Measurements from ENCODE around the gene UCMA.

DNA sequence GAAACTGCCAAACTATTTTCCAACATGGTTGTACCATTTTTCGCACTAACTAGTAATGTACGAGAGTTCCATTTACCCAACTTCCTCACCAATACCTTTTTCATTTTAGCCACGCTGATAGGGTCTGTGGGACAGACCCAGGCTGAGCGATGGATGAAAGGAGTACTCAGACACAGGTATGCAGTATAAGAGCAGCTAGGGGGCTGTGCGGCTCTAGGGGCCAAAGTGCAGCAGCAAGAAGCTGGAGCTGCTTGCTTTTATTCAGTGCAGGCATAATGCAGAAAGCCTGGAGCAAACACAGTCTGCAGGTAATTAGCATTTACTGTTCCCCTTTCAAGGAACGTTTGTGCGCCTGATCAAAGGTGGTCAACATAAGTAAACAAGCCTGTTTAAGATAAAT lies 21.0 kb downstream of the UCMA start:
- TF ChIP-seq, protein P1, sequence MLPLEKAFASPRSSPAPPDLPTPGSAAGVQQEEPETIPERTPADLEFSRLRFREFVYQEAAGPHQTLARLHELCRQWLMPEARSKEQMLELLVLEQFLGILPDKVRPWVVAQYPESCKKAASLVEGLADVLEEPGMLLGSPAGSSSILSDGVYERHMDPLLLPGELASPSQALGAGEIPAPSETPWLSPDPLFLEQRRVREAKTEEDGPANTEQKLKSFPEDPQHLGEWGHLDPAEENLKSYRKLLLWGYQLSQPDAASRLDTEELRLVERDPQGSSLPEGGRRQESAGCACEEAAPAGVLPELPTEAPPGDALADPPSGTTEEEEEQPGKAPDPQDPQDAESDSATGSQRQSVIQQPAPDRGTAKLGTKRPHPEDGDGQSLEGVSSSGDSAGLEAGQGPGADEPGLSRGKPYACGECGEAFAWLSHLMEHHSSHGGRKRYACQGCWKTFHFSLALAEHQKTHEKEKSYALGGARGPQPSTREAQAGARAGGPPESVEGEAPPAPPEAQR (CRISPR knock-in tag; IDR thresholded peaks at IDR 0.05), result no peak
- TF ChIP-seq KAT7 (CRISPR knock-in tag; IDR thresholded peaks at IDR 0.05; ENCODE audit: borderline replicate concordance) (no peak), NFYB (CRISPR knock-in tag; conservative IDR thresholded peaks at IDR 0.05; ENCODE audit: low read depth) (no peak)
- TF ChIP-seq, protein P2, sequence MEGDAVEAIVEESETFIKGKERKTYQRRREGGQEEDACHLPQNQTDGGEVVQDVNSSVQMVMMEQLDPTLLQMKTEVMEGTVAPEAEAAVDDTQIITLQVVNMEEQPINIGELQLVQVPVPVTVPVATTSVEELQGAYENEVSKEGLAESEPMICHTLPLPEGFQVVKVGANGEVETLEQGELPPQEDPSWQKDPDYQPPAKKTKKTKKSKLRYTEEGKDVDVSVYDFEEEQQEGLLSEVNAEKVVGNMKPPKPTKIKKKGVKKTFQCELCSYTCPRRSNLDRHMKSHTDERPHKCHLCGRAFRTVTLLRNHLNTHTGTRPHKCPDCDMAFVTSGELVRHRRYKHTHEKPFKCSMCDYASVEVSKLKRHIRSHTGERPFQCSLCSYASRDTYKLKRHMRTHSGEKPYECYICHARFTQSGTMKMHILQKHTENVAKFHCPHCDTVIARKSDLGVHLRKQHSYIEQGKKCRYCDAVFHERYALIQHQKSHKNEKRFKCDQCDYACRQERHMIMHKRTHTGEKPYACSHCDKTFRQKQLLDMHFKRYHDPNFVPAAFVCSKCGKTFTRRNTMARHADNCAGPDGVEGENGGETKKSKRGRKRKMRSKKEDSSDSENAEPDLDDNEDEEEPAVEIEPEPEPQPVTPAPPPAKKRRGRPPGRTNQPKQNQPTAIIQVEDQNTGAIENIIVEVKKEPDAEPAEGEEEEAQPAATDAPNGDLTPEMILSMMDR (IDR thresholded peaks at IDR 0.05), result no peak
